ENCODE results near the gene SUMO4.

Gene SUMO4

GRCh38 chr6:149363154-149363553, 36.9 kb upstream of the SUMO4 start:
- DNase-seq (ENCODE audit: low read depth), result no peak
- TF ChIP-seq CTCF (conservative IDR thresholded peaks at IDR 0.05; ENCODE audit: low read depth, low read length), result no peak
- H3K4me3 ChIP-seq (ENCODE audit: low read length), result no peak overlapping the region

DNA sequence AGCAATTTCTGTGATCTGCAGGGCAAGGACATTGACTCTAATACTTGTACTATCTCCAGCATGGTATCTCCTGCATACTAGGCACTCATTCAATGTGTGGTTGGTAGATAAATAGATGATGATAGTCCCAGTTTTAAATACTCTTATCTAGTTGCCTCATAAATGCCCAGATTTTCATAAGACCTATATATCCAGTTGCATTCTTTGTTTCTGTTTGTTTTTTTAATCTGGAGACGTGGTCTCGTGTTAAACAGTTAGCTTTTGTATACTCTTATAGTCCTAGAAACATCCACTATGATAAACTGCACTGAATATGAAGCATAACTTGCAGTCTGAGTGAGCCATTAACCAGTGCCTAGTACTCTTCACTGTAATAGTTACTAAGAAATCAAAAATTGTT, 35.5 kb upstream of the SUMO4 start:
- TF ChIP-seq CTCF (conservative IDR thresholded peaks at IDR 0.05; ENCODE audit: low read depth, low read length), result no peak
- H3K4me3 ChIP-seq (ENCODE audit: low read length), result no peak overlapping the region
- DNase-seq (ENCODE audit: low read depth), result no peak

DNA sequence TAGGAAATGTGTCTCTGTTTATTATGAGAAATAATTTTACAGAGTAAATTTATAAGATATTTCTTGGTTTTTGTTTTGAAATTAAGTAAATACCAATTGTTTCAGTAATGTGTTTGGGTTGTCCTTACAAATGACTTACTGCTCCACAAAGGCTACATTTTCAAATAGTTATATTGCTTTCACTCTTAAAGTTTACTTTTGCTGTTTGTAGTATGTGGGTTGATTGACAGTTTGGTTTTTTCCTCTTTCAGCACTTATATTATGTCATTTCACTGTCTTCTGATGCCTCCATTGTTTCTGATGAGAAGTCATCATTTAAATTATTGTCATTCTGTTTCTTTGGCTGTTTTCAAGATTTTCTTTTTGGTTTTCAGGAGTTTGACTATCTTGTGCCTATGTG, 34.9 kb upstream of the SUMO4 start:
- H3K4me3 ChIP-seq (ENCODE audit: low read length), result no peak overlapping the region
- TF ChIP-seq CTCF (conservative IDR thresholded peaks at IDR 0.05; ENCODE audit: low read depth, low read length), result no peak
- no peak for DNase-seq (ENCODE audit: low read depth)

DNA sequence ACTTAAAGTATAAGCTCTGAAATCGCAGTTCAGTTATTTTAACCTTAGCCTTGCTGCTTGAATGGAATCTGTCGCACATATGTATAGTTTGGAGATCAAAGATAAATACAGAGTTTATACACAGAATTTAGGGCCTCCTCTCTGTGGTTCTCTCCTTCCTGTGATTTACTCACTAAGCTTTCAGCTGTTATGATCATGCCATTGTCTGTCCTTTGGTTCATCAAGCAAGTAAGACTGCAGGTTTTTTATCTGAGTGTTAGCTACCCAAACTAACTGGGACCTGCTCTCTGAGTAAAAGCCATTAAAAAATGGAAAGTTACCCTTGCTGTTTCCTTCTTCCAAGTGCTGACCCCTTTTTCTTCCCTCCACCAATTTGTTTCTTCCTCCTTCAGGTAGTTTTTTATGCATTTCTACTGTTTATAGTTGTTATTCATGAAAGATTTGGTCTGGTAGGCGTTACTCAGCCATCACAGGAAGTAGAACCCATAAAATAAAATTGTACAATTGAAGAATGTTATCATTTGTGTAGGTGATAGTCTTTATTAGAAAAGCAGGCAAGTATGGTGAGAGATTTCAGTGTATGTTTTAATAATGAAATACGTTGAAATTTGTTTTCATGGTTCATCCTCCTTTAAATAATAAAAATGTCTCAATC, 33.7 kb upstream of the SUMO4 start:
- no peak for TF ChIP-seq CTCF (conservative IDR thresholded peaks at IDR 0.05; ENCODE audit: low read depth, low read length)
- no peak for DNase-seq (ENCODE audit: low read depth)
- H3K4me3 ChIP-seq (ENCODE audit: low read length), result no peak overlapping the region

- no peak overlapping the region for H3K4me3 ChIP-seq (ENCODE audit: low read length)
- no peak for DNase-seq (ENCODE audit: low read depth)
- TF ChIP-seq CTCF (conservative IDR thresholded peaks at IDR 0.05; ENCODE audit: low read depth, low read length), result no peak
These were observed 32.0 kb upstream of the SUMO4 start for GRCh38 chr6:149368065-149368464.

GRCh38 chr6:149371154-149371553, 28.9 kb upstream of the SUMO4 start:
- DNase-seq (ENCODE audit: low read depth), result no peak
- no peak for TF ChIP-seq CTCF (conservative IDR thresholded peaks at IDR 0.05; ENCODE audit: low read depth, low read length)
- no peak overlapping the region for H3K4me3 ChIP-seq (ENCODE audit: low read length)

- H3K4me3 ChIP-seq (ENCODE audit: low read length), result no peak overlapping the region
- no peak for TF ChIP-seq CTCF (conservative IDR thresholded peaks at IDR 0.05; ENCODE audit: low read depth, low read length)
These were observed 28.0 kb upstream of the SUMO4 start for GRCh38 chr6:149372062-149372461.

More at GRCh38 chr6:149372062-149372461, 28.0 kb upstream of the SUMO4 start:
- no peak for DNase-seq (ENCODE audit: low read depth)
